ENCODE results near the gene ENKUR.
"Not testable (repeated sequence)": the region's sequence is repeated elsewhere in the genome, so short reads cannot be mapped to it uniquely, and the experiment has no call there.

DNA sequence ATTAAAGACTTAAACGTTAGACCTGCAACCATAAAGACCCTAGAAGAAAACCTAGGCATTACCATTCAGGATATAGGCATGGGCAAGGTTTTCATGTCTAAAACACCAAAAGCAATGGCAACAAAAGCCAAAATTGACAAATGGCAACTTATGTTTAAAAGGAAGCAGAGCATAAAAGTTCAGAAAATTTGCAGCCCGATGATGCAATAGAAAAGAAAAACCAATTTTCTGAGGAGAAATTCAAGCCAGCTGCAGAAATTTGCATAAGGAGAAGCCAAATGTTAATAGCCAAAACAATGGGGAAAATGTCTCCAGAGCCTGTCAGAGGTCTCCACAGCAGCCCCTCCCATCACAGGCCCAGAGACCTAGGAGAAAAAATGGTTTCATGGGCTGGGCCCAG, 4.4 kb downstream of the ENKUR start:
- not testable (repeated sequence) for TF ChIP-seq POLR2A (IDR thresholded peaks at IDR 0.05; ENCODE audit: low read length); GATA1 (IDR thresholded peaks at IDR 0.05; ENCODE audit: low read depth, low read length)
